Measurements from ENCODE around the gene CDKAL1.
A peak's percentile ranks its signal among the peaks of the same experiment; 100 is the strongest.

The CDKAL1 gene

GRCh38 chr6:20851795-20852194 is 317.5 kb downstream of the CDKAL1 start:
- no peak for DNase-seq

GRCh38 chr6:20853828-20854227 is 319.6 kb downstream of the CDKAL1 start:
- DNase-seq = no peak

- DNase-seq = no peak
These were observed 322.5 kb downstream of the CDKAL1 start for GRCh38 chr6:20856681-20857288.

- DNase-seq = no peak
These were observed 327.2 kb downstream of the CDKAL1 start for GRCh38 chr6:20861481-20861880.

- no peak for DNase-seq
These were observed 331.8 kb downstream of the CDKAL1 start for GRCh38 chr6:20866036-20866435.

GRCh38 chr6:20866935-20867703 is 332.9 kb downstream of the CDKAL1 start:
- no peak for DNase-seq

- peak; percentile 46 for DNase-seq
These were observed 334.3 kb downstream of the CDKAL1 start for GRCh38 chr6:20868397-20869096.

- no peak for DNase-seq
These were observed 335.8 kb downstream of the CDKAL1 start for GRCh38 chr6:20870021-20870420.

- no peak for DNase-seq
These were observed 336.2 kb downstream of the CDKAL1 start for GRCh38 chr6:20870493-20870892.

- DNase-seq = no peak
These were observed 339.4 kb downstream of the CDKAL1 start for GRCh38 chr6:20873425-20874190.

- no peak for DNase-seq
These were observed 341.2 kb downstream of the CDKAL1 start for GRCh38 chr6:20875369-20875963.

- DNase-seq = no peak
These were observed 341.8 kb downstream of the CDKAL1 start for GRCh38 chr6:20876036-20876435.

- DNase-seq = no peak
These were observed 342.3 kb downstream of the CDKAL1 start for GRCh38 chr6:20876561-20876960.

GRCh38 chr6:20877008-20877937 is 343.0 kb downstream of the CDKAL1 start:
- no peak for DNase-seq

- DNase-seq = no peak
These were observed 344.9 kb downstream of the CDKAL1 start for GRCh38 chr6:20879121-20879520.

- DNase-seq = no peak
These were observed 345.3 kb downstream of the CDKAL1 start for GRCh38 chr6:20879526-20879925.

GRCh38 chr6:20881365-20881764 is 347.1 kb downstream of the CDKAL1 start:
- no peak for DNase-seq

- DNase-seq = no peak
These were observed 347.8 kb downstream of the CDKAL1 start for GRCh38 chr6:20882014-20882413.

- DNase-seq = no peak
These were observed 350.8 kb downstream of the CDKAL1 start for GRCh38 chr6:20885076-20885475.

GRCh38 chr6:20891161-20891560 is 356.9 kb downstream of the CDKAL1 start:
- DNase-seq = no peak

- no peak for DNase-seq
These were observed 358.1 kb downstream of the CDKAL1 start for GRCh38 chr6:20892365-20892764.

GRCh38 chr6:20893412-20893811 is 359.2 kb downstream of the CDKAL1 start:
- DNase-seq = no peak
